ENCODE data around the gene JAM3. TPM values are rescaled to one million over a fixed set of nuclear protein-coding genes. Genes with fewer than 3 reads are reported as not detected.

JAM3 gene
- total RNA-seq, 3 donors from 2014 or later: 25.0 to 34.5 (median 33.8) TPM

GRCh38 chr11:134126217-134126822 lies 57.4 kb downstream of the JAM3 start:
- H3K27ac ChIP-seq: no peak overlapping the region
- intact Hi-C loops (cut with DNase I; ENCODE audit: low total_unique reads): no loop called here
- TF ChIP-seq POLR2AphosphoS5 (IDR thresholded peaks at IDR 0.05): no peak
- TF ChIP-seq CTCF (IDR thresholded peaks at IDR 0.05): no peak
- no peak for TF ChIP-seq POLR2A (IDR thresholded peaks at IDR 0.05)

GRCh38 chr11:134131628-134132244 lies 62.9 kb downstream of the JAM3 start:
- Histone ChIP-seq H3K4me1 (no peaks in the 10 kb centered on the region), H3K27ac (no peak overlapping the region), H3K36me3 (no peaks in the 10 kb centered on the region), H3K9me3 (peaks cover 0 to 16% of the 10 kb centered on the region in 2 donors), H3K4me3 (no peak overlapping the region), H3K27me3 (no peaks in the 10 kb centered on the region)
- intact Hi-C loops (cut with DNase I; ENCODE audit: low total_unique reads): no loop called here
- TF ChIP-seq POLR2A (IDR thresholded peaks at IDR 0.05) (no peak), CTCF (IDR thresholded peaks at IDR 0.05) (no peak), POLR2AphosphoS5 (IDR thresholded peaks at IDR 0.05) (no peak)
- no peak for DNase-seq (ENCODE audit: low spot score in 2 of 2)

More at GRCh38 chr11:134126217-134126822, 57.4 kb downstream of the JAM3 start:
- peaks cover 0 to 3% of the 10 kb centered on the region in 2 donors for H3K9me3 ChIP-seq
- no peak for DNase-seq (ENCODE audit: low spot score in 2 of 2)
- no peak overlapping the region for H3K4me3 ChIP-seq
- H3K27me3 ChIP-seq: no peaks in the 10 kb centered on the region
- H3K4me1 ChIP-seq: no peaks in the 10 kb centered on the region
- no peaks in the 10 kb centered on the region for H3K36me3 ChIP-seq

GRCh38 chr11:134132808-134133207 lies 63.9 kb downstream of the JAM3 start:
- TF ChIP-seq POLR2AphosphoS5 (IDR thresholded peaks at IDR 0.05): no peak
- no peak for TF ChIP-seq CTCF (IDR thresholded peaks at IDR 0.05)
- TF ChIP-seq POLR2A (IDR thresholded peaks at IDR 0.05): no peak
- Histone ChIP-seq H3K36me3 (no peaks in the 10 kb centered on the region), H3K27ac (no peak overlapping the region), H3K4me1 (no peaks in the 10 kb centered on the region), H3K4me3 (no peak overlapping the region), H3K9me3 (peaks cover 0 to 16% of the 10 kb centered on the region in 2 donors), H3K27me3 (no peaks in the 10 kb centered on the region)
- no peak for DNase-seq (ENCODE audit: low spot score in 2 of 2)
- intact Hi-C loops (cut with DNase I; ENCODE audit: low total_unique reads): no loop called here

DNA sequence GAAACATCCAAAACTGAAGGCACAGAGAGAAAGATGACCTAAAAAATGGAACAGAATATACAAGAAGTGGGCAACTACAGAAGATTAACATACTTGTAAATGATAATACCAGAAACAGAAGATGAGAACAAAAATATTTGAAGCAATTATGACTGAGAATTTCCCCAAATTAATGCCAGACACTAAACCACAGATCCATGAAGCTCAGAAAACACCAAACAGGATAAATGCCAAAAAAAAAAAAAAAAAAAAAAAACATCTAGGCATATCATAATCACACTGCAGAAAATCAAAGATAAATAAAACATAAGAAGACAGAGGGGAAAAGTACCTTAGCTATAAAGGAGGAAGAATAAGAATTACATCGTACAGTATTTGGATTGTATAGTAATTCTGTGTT lies 65.3 kb downstream of the JAM3 start:
- TF ChIP-seq POLR2AphosphoS5 (IDR thresholded peaks at IDR 0.05): no peak
- TF ChIP-seq CTCF (IDR thresholded peaks at IDR 0.05): no peak
- no peak for TF ChIP-seq POLR2A (IDR thresholded peaks at IDR 0.05)
- no peaks in the 10 kb centered on the region for H3K4me1 ChIP-seq
- no peaks in the 10 kb centered on the region for H3K27me3 ChIP-seq
- H3K9me3 ChIP-seq: peaks cover 0 to 16% of the 10 kb centered on the region in 2 donors
- intact Hi-C loops (cut with DNase I; ENCODE audit: low total_unique reads): no loop called here
- H3K36me3 ChIP-seq: no peaks in the 10 kb centered on the region
- H3K27ac ChIP-seq: no peak overlapping the region
- no peak for DNase-seq (ENCODE audit: low spot score in 2 of 2)
- H3K4me3 ChIP-seq: no peak overlapping the region

DNA sequence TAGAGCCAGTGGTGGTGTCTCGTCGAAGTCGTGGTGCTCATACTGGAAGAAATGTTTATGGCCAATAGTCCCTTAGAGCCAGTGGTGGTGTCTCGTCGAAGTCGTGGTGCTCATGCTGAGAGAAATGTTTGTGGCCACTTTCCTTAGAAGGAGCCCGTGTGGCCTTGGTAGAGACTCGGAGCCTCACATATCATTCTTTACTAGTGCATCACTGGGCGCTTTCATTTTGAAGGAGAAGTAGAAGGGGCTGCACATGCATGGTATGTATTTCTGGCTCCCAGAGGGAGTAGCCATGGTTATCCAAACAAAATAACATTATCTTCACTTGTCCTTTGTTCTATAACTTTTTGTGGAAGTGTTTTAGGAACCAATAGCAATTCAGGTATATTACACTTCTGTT lies 69.5 kb downstream of the JAM3 start:
- Histone ChIP-seq H3K27me3 (no peaks in the 10 kb centered on the region), H3K36me3 (no peaks in the 10 kb centered on the region), H3K4me1 (no peaks in the 10 kb centered on the region), H3K27ac (no peak overlapping the region), H3K9me3 (no peaks in the 10 kb centered on the region), H3K4me3 (no peak overlapping the region)
- TF ChIP-seq CTCF (IDR thresholded peaks at IDR 0.05) (no peak), POLR2AphosphoS5 (IDR thresholded peaks at IDR 0.05) (no peak), POLR2A (IDR thresholded peaks at IDR 0.05) (no peak)
- intact Hi-C loops (cut with DNase I; ENCODE audit: low total_unique reads): no loop called here
- DNase-seq (ENCODE audit: low spot score in 2 of 2): no peak

Measured in breast epithelium (tissue), 4 donors.